Activated CD4-positive, alpha-beta T cell treated with anti-CD3 and anti-CD28 coated beads for 36 hours (primary cell): ENCODE data around the gene MBL2. TPM values are rescaled to one million over a fixed set of nuclear protein-coding genes. Genes with fewer than 3 reads are reported as not detected.

Experiments
- ATAC-seq: fragments of 200-7000 bp; cut with Tn5 transposase; one replicate; pipeline ENCODE4 v1.10.0; 2021; ENCODE audit warnings: mild to moderate bottlenecking, moderate library complexity
- CTCF ChIA-PET: fragments of 350-600 bp; sonication (Branson Sonifier 250); formaldehyde crosslinking; loops from one replicate; lab custom pipeline; 2021; ENCODE audit warnings: antibody characterized with exemption; lab: Charles Lee
- POLR2A ChIA-PET: fragments of 350-600 bp; sonication (Branson Sonifier 250); formaldehyde crosslinking; loops from one replicate; lab custom pipeline; 2021; ENCODE audit warnings: antibody characterized with exemption, inconsistent platforms; lab: Charles Lee
- DNase-seq: peaks from one replicate; pipeline ENCODE4 v3.0.0-alpha.2; 2020
- H3K27ac Mint-ChIP-seq: one replicate; pipeline ENCODE4 v1.8.0; 2021; ENCODE audit warnings: mixed read lengths
- H3K27me3 Mint-ChIP-seq: one replicate; pipeline ENCODE4 v1.8.0; 2021; ENCODE audit warnings: mixed read lengths
- H3K36me3 Mint-ChIP-seq: one replicate; pipeline ENCODE4 v1.8.0; 2021; ENCODE audit warnings: low read depth, mixed read lengths
- H3K4me1 Mint-ChIP-seq: one replicate; pipeline ENCODE4 v1.8.0; 2021; ENCODE audit warnings: mixed read lengths
- H3K4me3 Mint-ChIP-seq: one replicate; pipeline ENCODE4 v1.8.0; 2021; ENCODE audit warnings: mild to moderate bottlenecking, moderate library complexity, mixed read lengths
- H3K9me3 Mint-ChIP-seq: one replicate; pipeline ENCODE4 v1.8.0; 2021; ENCODE audit warnings: low read depth, mixed read lengths
- intact Hi-C, 2 experiments: fragments of 100-400 bp; cut with DNase I in 1 of 2; cut with micrococcal nuclease in 1 of 2; formaldehyde crosslinking; loops; one replicate each; pipeline versions ENCODE4 v1.14.2 to v1.15.1; 2022 to 2024; cut with DNase I, micrococcal nuclease
- total RNA-seq, 2 experiments: library from RNA; stranded (reverse); gene quantifications; one replicate each; pipeline ENCODE4 v1.2.3, GENCODE V29; 2021

The MBL2 gene
- total RNA-seq, 2 experiments from 2014 or later = not detected

- Mint-ChIP-seq H3K36me3 (no peaks in the 10 kb centered on the region), H3K4me1 (no peaks in the 10 kb centered on the region), H3K9me3 (no peaks in the 10 kb centered on the region), H3K4me3 (no peak overlapping the region), H3K27ac (no peak overlapping the region), H3K27me3 (no peaks in the 10 kb centered on the region)
- intact Hi-C loops = no loop called here
- ChIA-PET POLR2A (no interaction called here), CTCF (no interaction called here)
- no peak for ATAC-seq
- DNase-seq = no peak
These were observed 1.7 kb downstream of the MBL2 start for GRCh38 chr10:52770904-52771303.

- ChIA-PET POLR2A (no interaction called here), CTCF (interaction anchor here (1.3 kb wide), 1 partner anchor 11 kb away, joined by 5 read pairs; no protein-coding TSS in a partner anchor)
- ATAC-seq (no peak), DNase-seq (no peak)
- Mint-ChIP-seq H3K36me3 (no peaks in the 10 kb centered on the region), H3K4me1 (no peaks in the 10 kb centered on the region), H3K4me3 (no peak overlapping the region), H3K9me3 (no peaks in the 10 kb centered on the region), H3K27me3 (no peaks in the 10 kb centered on the region), H3K27ac (no peak overlapping the region)
- intact Hi-C loops = no loop called here
These were observed 2.6 kb downstream of the MBL2 start for GRCh38 chr10:52769966-52770365.

GRCh38 chr10:52768001-52768532 lies 4.5 kb downstream of the MBL2 start:
- Mint-ChIP-seq H3K4me3 (no peak overlapping the region), H3K27ac (no peak overlapping the region), H3K27me3 (no peaks in the 10 kb centered on the region), H3K9me3 (no peaks in the 10 kb centered on the region), H3K4me1 (no peaks in the 10 kb centered on the region), H3K36me3 (no peaks in the 10 kb centered on the region)
- intact Hi-C loops = no loop called here
- ATAC-seq (no peak), DNase-seq (no peak)
- ChIA-PET POLR2A (no interaction called here), CTCF (no interaction called here)

- POLR2A ChIA-PET = no interaction called here
- ATAC-seq (no peak), DNase-seq (no peak)
- CTCF ChIA-PET = no interaction called here
- intact Hi-C loops = no loop called here
- no peak overlapping the region for H3K27ac Mint-ChIP-seq
- H3K4me1 Mint-ChIP-seq = no peaks in the 10 kb centered on the region
- H3K4me3 Mint-ChIP-seq = no peak overlapping the region
- no peaks in the 10 kb centered on the region for H3K36me3 Mint-ChIP-seq
- H3K27me3 Mint-ChIP-seq = no peaks in the 10 kb centered on the region
- H3K9me3 Mint-ChIP-seq = peaks cover 2% of the 10 kb centered on the region
These were observed 10.5 kb downstream of the MBL2 start for GRCh38 chr10:52762088-52762487.

- ATAC-seq (no peak), DNase-seq (no peak)
- H3K4me3 Mint-ChIP-seq = no peak overlapping the region
- H3K27me3 Mint-ChIP-seq = no peaks in the 10 kb centered on the region
- H3K27ac Mint-ChIP-seq = no peak overlapping the region
- no peaks in the 10 kb centered on the region for H3K4me1 Mint-ChIP-seq
- POLR2A ChIA-PET = no interaction called here
- H3K9me3 Mint-ChIP-seq = peaks cover 2% of the 10 kb centered on the region
- CTCF ChIA-PET = no interaction called here
- intact Hi-C loops = no loop called here
- H3K36me3 Mint-ChIP-seq = no peaks in the 10 kb centered on the region
These were observed 13.4 kb downstream of the MBL2 start for GRCh38 chr10:52759154-52759553.

- ChIA-PET CTCF (interaction anchor here (0.6 kb wide), 1 partner anchor 20 kb away, joined by 3 read pairs; no protein-coding TSS in a partner anchor), POLR2A (no interaction called here)
- Mint-ChIP-seq H3K27me3 (no peaks in the 10 kb centered on the region), H3K27ac (no peak overlapping the region), H3K9me3 (peaks cover 2% of the 10 kb centered on the region), H3K36me3 (no peaks in the 10 kb centered on the region), H3K4me1 (no peaks in the 10 kb centered on the region), H3K4me3 (no peak overlapping the region)
- ATAC-seq (no peak), DNase-seq (no peak)
- intact Hi-C loops = no loop called here
These were observed 14.2 kb downstream of the MBL2 start for GRCh38 chr10:52758406-52758805.

GRCh38 chr10:52757773-52758172 lies 14.8 kb downstream of the MBL2 start:
- H3K4me1 Mint-ChIP-seq = no peaks in the 10 kb centered on the region
- no peaks in the 10 kb centered on the region for H3K27me3 Mint-ChIP-seq
- no peak overlapping the region for H3K4me3 Mint-ChIP-seq
- no peak overlapping the region for H3K27ac Mint-ChIP-seq
- intact Hi-C loops = no loop called here
- ATAC-seq = no peak
- ChIA-PET CTCF (no interaction called here), POLR2A (no interaction called here)
- no peaks in the 10 kb centered on the region for H3K36me3 Mint-ChIP-seq
- no peak for DNase-seq
- peaks cover 2% of the 10 kb centered on the region for H3K9me3 Mint-ChIP-seq

- no peaks in the 10 kb centered on the region for H3K4me1 Mint-ChIP-seq
- CTCF ChIA-PET = no interaction called here
- POLR2A ChIA-PET = no interaction called here
- H3K36me3 Mint-ChIP-seq = no peaks in the 10 kb centered on the region
- no peak overlapping the region for H3K27ac Mint-ChIP-seq
- peaks cover 2% of the 10 kb centered on the region for H3K9me3 Mint-ChIP-seq
- intact Hi-C loops = no loop called here
- DNase-seq (no peak), ATAC-seq (no peak)
- H3K27me3 Mint-ChIP-seq = no peaks in the 10 kb centered on the region
- no peak overlapping the region for H3K4me3 Mint-ChIP-seq
These were observed 15.6 kb downstream of the MBL2 start for GRCh38 chr10:52756966-52757365.

GRCh38 chr10:52756295-52756694 lies 16.3 kb downstream of the MBL2 start:
- CTCF ChIA-PET = no interaction called here

GRCh38 chr10:52755297-52756062 lies 17.1 kb downstream of the MBL2 start:
- ChIA-PET CTCF (no interaction called here), POLR2A (no interaction called here)
- Mint-ChIP-seq H3K36me3 (no peaks in the 10 kb centered on the region), H3K9me3 (peaks cover 2% of the 10 kb centered on the region), H3K27me3 (no peaks in the 10 kb centered on the region), H3K27ac (no peak overlapping the region), H3K4me3 (no peak overlapping the region), H3K4me1 (no peaks in the 10 kb centered on the region)
- ATAC-seq = no peak
- no peak for DNase-seq
- intact Hi-C loops = no loop called here

More at GRCh38 chr10:52756295-52756694, 16.3 kb downstream of the MBL2 start:
- no peak for DNase-seq
- POLR2A ChIA-PET = no interaction called here
- H3K27ac Mint-ChIP-seq = no peak overlapping the region
- H3K27me3 Mint-ChIP-seq = no peaks in the 10 kb centered on the region
- ATAC-seq = no peak
- H3K9me3 Mint-ChIP-seq = peaks cover 2% of the 10 kb centered on the region
- no peak overlapping the region for H3K4me3 Mint-ChIP-seq
- intact Hi-C loops = no loop called here
- no peaks in the 10 kb centered on the region for H3K4me1 Mint-ChIP-seq
- H3K36me3 Mint-ChIP-seq = no peaks in the 10 kb centered on the region

GRCh38 chr10:52752801-52753445 lies 19.7 kb downstream of the MBL2 start:
- no peak for DNase-seq
- Mint-ChIP-seq H3K4me1 (no peaks in the 10 kb centered on the region), H3K9me3 (peaks cover 5% of the 10 kb centered on the region), H3K27me3 (no peaks in the 10 kb centered on the region), H3K36me3 (no peaks in the 10 kb centered on the region), H3K4me3 (no peak overlapping the region), H3K27ac (no peak overlapping the region)
- CTCF ChIA-PET = no interaction called here
- no peak for ATAC-seq
- POLR2A ChIA-PET = no interaction called here
- intact Hi-C loops = no loop called here

GRCh38 chr10:52752261-52752660 lies 20.3 kb downstream of the MBL2 start:
- CTCF ChIA-PET = no interaction called here
- Mint-ChIP-seq H3K4me1 (no peaks in the 10 kb centered on the region), H3K27me3 (no peaks in the 10 kb centered on the region), H3K27ac (no peak overlapping the region), H3K9me3 (peaks cover 5% of the 10 kb centered on the region), H3K36me3 (no peaks in the 10 kb centered on the region), H3K4me3 (no peak overlapping the region)
- POLR2A ChIA-PET = no interaction called here
- DNase-seq = no peak
- no peak for ATAC-seq
- intact Hi-C loops = no loop called here
